Measurements from ENCODE around the gene CSNK1G2.

The CSNK1G2 gene

DNA sequence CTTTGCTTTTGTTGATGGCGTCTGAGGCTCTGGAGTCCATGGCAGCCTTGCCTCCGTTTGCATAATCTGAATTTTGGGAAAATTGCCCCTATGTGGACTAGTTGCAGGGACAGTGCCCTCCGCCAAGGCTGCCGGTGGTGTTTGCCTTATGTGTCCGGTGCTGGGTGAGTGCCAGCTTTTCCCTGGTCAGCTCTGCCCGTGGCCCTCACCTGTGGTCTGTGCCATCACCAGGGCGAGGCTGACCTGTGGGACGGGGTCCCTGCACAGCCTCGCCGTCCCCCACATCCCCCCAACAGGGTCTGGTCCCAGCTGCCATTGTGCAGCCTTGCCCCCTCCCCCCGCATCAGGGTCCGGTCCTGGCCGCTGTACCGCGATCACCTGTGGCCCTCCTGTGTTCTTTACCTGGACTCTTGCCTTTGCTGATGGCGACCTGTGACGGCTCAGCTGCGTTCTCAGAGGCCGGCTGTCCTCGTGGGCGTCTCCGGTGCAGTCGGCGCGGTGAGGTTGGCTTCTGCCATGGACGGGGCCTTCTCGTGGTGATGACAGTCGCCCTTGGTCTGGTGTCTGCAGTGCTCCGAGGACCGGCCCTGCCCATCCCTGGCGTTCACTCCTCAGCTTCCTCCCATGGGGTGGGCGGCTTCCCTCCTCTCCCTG, 12.6 kb downstream of the CSNK1G2 start:
- Histone ChIP-seq H3K4me1 (ENCODE audit: control extremely low read depth in 1 of 4, control insufficient read depth in 4 of 4, insufficient read depth in 4 of 4, low read length in 3 of 4) (peaks cover 0 to 19% (median 7%) of the 10 kb centered on the region in 4 experiments), H3K27ac (ENCODE audit: insufficient read depth in 1 of 2, low read depth in 1 of 2, low read length in 2 of 2, poor library complexity in 1 of 2, severe bottlenecking in 2 of 2) (no peak overlapping the region), H3K4me3 (ENCODE audit: control insufficient read depth in 1 of 7, extremely low read depth in 1 of 7, insufficient read depth in 4 of 7, low read depth in 2 of 7, low read length in 6 of 7) (no peak overlapping the region), H3K36me3 (ENCODE audit: control insufficient read depth in 4 of 4, insufficient read depth in 4 of 4, low read length in 3 of 4) (peaks cover 0 to 58% (median 26%) of the 10 kb centered on the region in 4 experiments), H3K27me3 (replicated peaks in 2 of 5; ENCODE audit: control insufficient read depth in 4 of 5, insufficient read depth in 5 of 5, low read length in 4 of 5) (no peaks in the 10 kb centered on the region), H3K9me3 (ENCODE audit: control extremely low read depth in 1 of 5, control insufficient read depth in 4 of 5, insufficient read depth in 2 of 5, low read depth in 1 of 5, low read length in 4 of 5) (no peaks in the 10 kb centered on the region)
- no peak for DNase-seq
- ChIA-PET POLR2A (no interaction called here), CTCF (interaction anchor here (1.3 kb wide), 1 partner anchor 11 kb away, joined by 7 read pairs; no protein-coding TSS in a partner anchor)
- 99% methylated on average over 28 of the region's 32 CpGs for WGBS (ENCODE audit: insufficient coverage)

DNA sequence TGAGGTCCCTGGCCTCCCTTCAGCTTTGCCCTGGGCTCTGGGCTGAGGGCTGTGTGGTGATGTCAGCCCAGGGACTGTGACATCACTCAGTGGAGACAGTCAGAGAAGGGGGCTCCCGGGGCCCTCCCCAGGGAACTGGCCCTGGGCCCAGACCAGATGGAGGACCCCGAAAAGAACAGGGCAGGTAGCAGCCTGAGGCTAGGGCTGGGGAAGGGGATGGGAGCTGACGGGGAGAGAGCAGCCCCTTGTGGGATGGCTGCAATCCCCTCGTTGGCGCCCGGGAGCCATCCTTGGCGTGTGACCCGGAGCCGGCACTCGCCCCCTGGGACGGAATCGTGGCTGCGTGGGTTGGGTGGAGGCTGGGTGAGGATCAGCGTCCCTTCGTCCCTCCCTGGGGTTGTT, 13.6 kb downstream of the CSNK1G2 start:
- Histone ChIP-seq H3K4me1 (ENCODE audit: control extremely low read depth in 1 of 4, control insufficient read depth in 4 of 4, insufficient read depth in 4 of 4, low read length in 3 of 4) (peaks cover 0 to 10% (median 0%) of the 10 kb centered on the region in 4 experiments), H3K4me3 (ENCODE audit: control insufficient read depth in 1 of 7, extremely low read depth in 1 of 7, insufficient read depth in 4 of 7, low read depth in 2 of 7, low read length in 6 of 7) (no peak overlapping the region), H3K9me3 (ENCODE audit: control extremely low read depth in 1 of 5, control insufficient read depth in 4 of 5, insufficient read depth in 2 of 5, low read depth in 1 of 5, low read length in 4 of 5) (no peaks in the 10 kb centered on the region), H3K27ac (ENCODE audit: insufficient read depth in 1 of 2, low read depth in 1 of 2, low read length in 2 of 2, poor library complexity in 1 of 2, severe bottlenecking in 2 of 2) (no peak overlapping the region), H3K27me3 (replicated peaks in 2 of 5; ENCODE audit: control insufficient read depth in 4 of 5, insufficient read depth in 5 of 5, low read length in 4 of 5) (no peaks in the 10 kb centered on the region), H3K36me3 (ENCODE audit: control insufficient read depth in 4 of 4, insufficient read depth in 4 of 4, low read length in 3 of 4) (peaks cover 0 to 48% (median 25%) of the 10 kb centered on the region in 4 experiments)
- no peak for DNase-seq
- POLR2A ChIA-PET, result interaction anchor here (0.6 kb wide), 1 partner anchor 73 kb away, joined by 3 read pairs; no protein-coding TSS in a partner anchor
- WGBS (ENCODE audit: insufficient coverage), result 93% methylated on average over 11 of the region's 15 CpGs
- CTCF ChIA-PET, result interaction anchor here (1.3 kb wide), 1 partner anchor 12 kb away, joined by 7 read pairs; no protein-coding TSS in a partner anchor

DNA sequence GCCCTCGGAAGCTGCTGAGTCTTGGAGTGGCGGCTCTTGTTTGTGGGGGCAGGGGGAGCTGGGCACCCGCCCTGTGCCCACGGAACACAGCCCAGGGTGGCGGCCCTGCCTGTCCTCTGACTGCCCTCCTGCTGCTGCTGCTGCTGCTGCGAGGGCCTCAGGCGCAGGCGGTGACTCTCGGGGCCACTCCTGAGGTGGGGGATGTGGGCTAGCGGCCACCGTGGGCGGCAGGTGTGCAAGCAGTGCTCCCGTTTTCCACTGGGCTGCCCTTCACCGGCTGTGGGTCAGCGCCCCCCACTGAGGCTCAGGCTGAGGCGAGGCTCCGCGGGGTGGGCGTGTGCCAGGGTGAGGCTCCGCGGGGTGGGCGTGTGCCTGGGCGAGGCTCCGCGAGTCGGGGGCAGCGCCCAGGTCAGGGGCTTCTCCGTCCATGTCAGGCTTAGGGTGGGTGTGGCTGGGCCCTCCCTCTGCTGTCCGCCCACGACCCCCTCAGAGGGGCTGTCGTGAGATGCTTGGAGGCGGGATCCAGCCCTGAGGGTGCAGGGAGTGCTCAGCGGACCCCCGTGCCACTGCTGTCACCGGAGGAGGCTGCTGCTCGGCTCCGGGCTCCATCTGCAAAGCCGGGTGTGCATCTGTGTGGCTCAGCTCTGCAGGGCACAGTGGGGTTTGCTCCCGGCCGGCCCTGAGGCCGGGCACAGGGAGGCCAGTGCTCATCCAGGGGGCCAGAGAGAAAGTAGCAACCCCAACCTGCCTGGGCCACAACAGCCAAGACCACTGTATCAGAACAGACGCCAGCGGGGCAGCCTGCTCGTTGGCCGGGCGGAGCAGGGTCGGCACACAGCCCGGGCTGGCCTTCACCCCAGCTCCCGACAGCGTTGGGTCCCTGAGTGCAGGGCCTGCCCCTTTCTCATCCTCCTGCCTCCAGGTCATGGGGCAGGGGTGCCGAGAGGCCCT, 14.5 kb downstream of the CSNK1G2 start:
- CTCF ChIA-PET, result no interaction called here
- Histone ChIP-seq H3K36me3 (ENCODE audit: control insufficient read depth in 4 of 4, insufficient read depth in 4 of 4, low read length in 3 of 4) (peaks cover 0 to 49% (median 22%) of the 10 kb centered on the region in 4 experiments), H3K27ac (ENCODE audit: insufficient read depth in 1 of 2, low read depth in 1 of 2, low read length in 2 of 2, poor library complexity in 1 of 2, severe bottlenecking in 2 of 2) (no peak overlapping the region), H3K9me3 (ENCODE audit: control extremely low read depth in 1 of 5, control insufficient read depth in 4 of 5, insufficient read depth in 2 of 5, low read depth in 1 of 5, low read length in 4 of 5) (no peaks in the 10 kb centered on the region), H3K4me3 (ENCODE audit: control insufficient read depth in 1 of 7, extremely low read depth in 1 of 7, insufficient read depth in 4 of 7, low read depth in 2 of 7, low read length in 6 of 7) (no peak overlapping the region), H3K27me3 (replicated peaks in 2 of 5; ENCODE audit: control insufficient read depth in 4 of 5, insufficient read depth in 5 of 5, low read length in 4 of 5) (no peaks in the 10 kb centered on the region), H3K4me1 (ENCODE audit: control extremely low read depth in 1 of 4, control insufficient read depth in 4 of 4, insufficient read depth in 4 of 4, low read length in 3 of 4) (peaks cover 0 to 9% (median 0%) of the 10 kb centered on the region in 4 experiments)
- WGBS (ENCODE audit: insufficient coverage), result 94% methylated on average over 44 of the region's 51 CpGs
- DNase-seq, result no peak
- POLR2A ChIA-PET, result no interaction called here

DNA sequence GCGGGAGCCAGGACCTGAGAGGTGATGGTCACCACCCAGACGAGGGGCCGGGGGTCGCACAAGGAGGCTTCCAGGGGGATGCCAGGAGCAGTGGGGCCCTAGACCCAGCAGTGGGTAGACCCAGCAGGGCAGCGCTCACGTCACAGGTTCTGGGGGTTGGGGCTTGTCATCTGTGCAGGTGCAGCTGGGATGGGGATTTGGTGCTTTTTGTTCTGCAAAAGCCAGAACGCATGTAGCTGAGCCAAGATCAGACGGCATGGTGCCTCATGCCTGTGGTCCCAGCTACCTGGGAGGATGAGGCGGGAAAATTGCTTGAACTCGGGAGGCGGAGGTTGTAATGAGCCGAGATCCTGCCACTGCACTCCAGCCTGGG, 15.1 kb downstream of the CSNK1G2 start:
- Histone ChIP-seq H3K4me1 (ENCODE audit: control extremely low read depth in 1 of 4, control insufficient read depth in 4 of 4, insufficient read depth in 4 of 4, low read length in 3 of 4) (peaks cover 0 to 7% (median under 1%) of the 10 kb centered on the region in 4 experiments), H3K9me3 (ENCODE audit: control extremely low read depth in 1 of 5, control insufficient read depth in 4 of 5, insufficient read depth in 2 of 5, low read depth in 1 of 5, low read length in 4 of 5) (no peaks in the 10 kb centered on the region), H3K27me3 (replicated peaks in 2 of 5; ENCODE audit: control insufficient read depth in 4 of 5, insufficient read depth in 5 of 5, low read length in 4 of 5) (no peaks in the 10 kb centered on the region), H3K4me3 (ENCODE audit: control insufficient read depth in 1 of 7, extremely low read depth in 1 of 7, insufficient read depth in 4 of 7, low read depth in 2 of 7, low read length in 6 of 7) (no peak overlapping the region), H3K27ac (ENCODE audit: insufficient read depth in 1 of 2, low read depth in 1 of 2, low read length in 2 of 2, poor library complexity in 1 of 2, severe bottlenecking in 2 of 2) (no peak overlapping the region), H3K36me3 (ENCODE audit: control insufficient read depth in 4 of 4, insufficient read depth in 4 of 4, low read length in 3 of 4) (peaks cover 0 to 45% (median 18%) of the 10 kb centered on the region in 4 experiments)
- DNase-seq, result no peak
- CTCF ChIA-PET, result no interaction called here
- WGBS (ENCODE audit: insufficient coverage), result 98% methylated on average over 12 of the region's 12 CpGs
- POLR2A ChIA-PET, result no interaction called here

DNA sequence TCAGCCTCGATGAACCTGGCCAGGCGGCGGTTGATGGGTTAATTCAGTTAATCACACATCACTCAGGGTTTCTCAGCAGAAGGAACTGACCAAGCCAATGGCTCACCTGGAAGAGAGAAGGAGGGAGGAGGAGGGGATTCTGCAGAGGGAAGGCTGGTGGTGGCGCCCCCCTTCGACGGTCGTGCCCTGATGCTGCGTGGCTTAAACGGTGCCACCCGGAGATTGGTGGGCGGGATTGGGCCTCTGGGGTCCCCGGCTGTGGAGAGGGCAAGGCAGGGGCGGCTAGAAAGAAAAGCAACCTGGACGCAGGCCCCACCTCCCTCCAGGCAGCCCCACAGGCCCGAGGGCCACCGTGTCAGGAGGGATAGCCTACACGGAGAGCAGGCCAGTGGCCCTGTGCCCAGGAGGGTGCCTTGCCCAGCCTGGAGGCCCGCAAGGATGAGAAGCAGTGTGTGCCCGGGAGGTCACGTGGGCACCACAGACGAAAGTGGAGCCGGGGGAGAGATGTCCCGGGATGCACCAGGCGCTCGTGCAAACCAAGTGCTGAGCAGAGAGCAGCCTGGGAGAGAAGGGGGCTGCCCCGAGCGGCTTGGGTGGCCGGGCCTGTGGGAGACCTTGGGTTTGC, 16.0 kb downstream of the CSNK1G2 start:
- DNase-seq, result no peak
- ChIA-PET POLR2A (no interaction called here), CTCF (no interaction called here)
- H3K36me3 ChIP-seq (ENCODE audit: control insufficient read depth in 4 of 4, insufficient read depth in 4 of 4, low read length in 3 of 4), result peaks cover 0 to 43% (median 16%) of the 10 kb centered on the region in 4 experiments
- no peaks in the 10 kb centered on the region for H3K9me3 ChIP-seq (ENCODE audit: control extremely low read depth in 1 of 5, control insufficient read depth in 4 of 5, insufficient read depth in 2 of 5, low read depth in 1 of 5, low read length in 4 of 5)
- no peaks in the 10 kb centered on the region for H3K27me3 ChIP-seq (replicated peaks in 2 of 5; ENCODE audit: control insufficient read depth in 4 of 5, insufficient read depth in 5 of 5, low read length in 4 of 5)
- H3K4me3 ChIP-seq (ENCODE audit: control insufficient read depth in 1 of 7, extremely low read depth in 1 of 7, insufficient read depth in 4 of 7, low read depth in 2 of 7, low read length in 6 of 7), result no peak overlapping the region
- H3K27ac ChIP-seq (ENCODE audit: insufficient read depth in 1 of 2, low read depth in 1 of 2, low read length in 2 of 2, poor library complexity in 1 of 2, severe bottlenecking in 2 of 2), result no peak overlapping the region
- H3K4me1 ChIP-seq (ENCODE audit: control extremely low read depth in 1 of 4, control insufficient read depth in 4 of 4, insufficient read depth in 4 of 4, low read length in 3 of 4), result peaks cover 0 to 2% (median under 1%) of the 10 kb centered on the region in 4 experiments
- 97% methylated on average over 24 of the region's 28 CpGs for WGBS (ENCODE audit: insufficient coverage)

DNA sequence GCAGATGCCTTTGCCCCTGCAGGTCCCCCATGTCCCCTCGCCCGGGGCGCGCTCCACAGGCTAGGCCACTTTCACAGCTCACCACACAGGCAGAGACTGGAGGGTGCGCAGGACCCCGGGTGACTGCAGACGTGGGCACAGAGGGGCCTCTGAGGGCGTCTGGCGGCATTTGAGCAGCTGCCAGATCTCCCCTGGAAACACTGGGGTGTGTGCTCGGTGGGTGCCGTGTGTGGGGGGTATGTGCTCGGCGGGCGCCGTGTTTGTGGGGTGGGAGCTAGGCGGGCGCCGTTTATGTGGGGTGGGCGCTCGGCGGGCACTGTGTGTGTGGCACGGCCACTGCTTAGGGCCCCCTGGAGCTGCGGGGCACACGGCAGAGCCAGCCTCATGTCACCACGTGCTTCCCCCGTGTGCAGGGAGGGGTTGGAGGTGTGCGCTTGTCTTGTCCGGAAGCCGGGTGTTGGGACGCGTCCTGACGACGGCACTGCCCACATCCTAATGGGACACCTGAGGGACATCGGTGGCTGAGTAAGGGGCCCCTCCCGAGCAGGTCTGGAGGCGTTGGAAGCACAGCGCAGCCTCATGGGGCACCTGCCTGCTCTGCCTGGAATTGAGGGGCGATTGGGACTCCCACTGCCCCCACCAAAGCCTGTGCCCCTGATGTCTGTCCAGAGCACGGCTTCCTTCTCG, 16.7 kb downstream of the CSNK1G2 start:
- H3K9me3 ChIP-seq (ENCODE audit: control extremely low read depth in 1 of 5, control insufficient read depth in 4 of 5, insufficient read depth in 2 of 5, low read depth in 1 of 5, low read length in 4 of 5), result no peaks in the 10 kb centered on the region
- WGBS (ENCODE audit: insufficient coverage), result 92% methylated on average over 30 of the region's 40 CpGs
- CTCF ChIA-PET, result interaction anchor here (1.2 kb wide), 1 partner anchor 28 kb away, joined by 3 read pairs; no protein-coding TSS in a partner anchor
- H3K4me1 ChIP-seq (ENCODE audit: control extremely low read depth in 1 of 4, control insufficient read depth in 4 of 4, insufficient read depth in 4 of 4, low read length in 3 of 4), result peaks cover 0 to 2% (median 0%) of the 10 kb centered on the region in 4 experiments
- no peak overlapping the region for H3K27ac ChIP-seq (ENCODE audit: insufficient read depth in 1 of 2, low read depth in 1 of 2, low read length in 2 of 2, poor library complexity in 1 of 2, severe bottlenecking in 2 of 2)
- no peak overlapping the region for H3K4me3 ChIP-seq (ENCODE audit: control insufficient read depth in 1 of 7, extremely low read depth in 1 of 7, insufficient read depth in 4 of 7, low read depth in 2 of 7, low read length in 6 of 7)
- H3K36me3 ChIP-seq (ENCODE audit: control insufficient read depth in 4 of 4, insufficient read depth in 4 of 4, low read length in 3 of 4), result peaks cover 0 to 39% (median 14%) of the 10 kb centered on the region in 4 experiments
- no peaks in the 10 kb centered on the region for H3K27me3 ChIP-seq (replicated peaks in 2 of 5; ENCODE audit: control insufficient read depth in 4 of 5, insufficient read depth in 5 of 5, low read length in 4 of 5)
- POLR2A ChIA-PET, result no interaction called here
- DNase-seq, result peak in 1 of 3 donors; percentile 16
